ENCODE results near the gene BAHCC1.

Gene BAHCC1

DNA sequence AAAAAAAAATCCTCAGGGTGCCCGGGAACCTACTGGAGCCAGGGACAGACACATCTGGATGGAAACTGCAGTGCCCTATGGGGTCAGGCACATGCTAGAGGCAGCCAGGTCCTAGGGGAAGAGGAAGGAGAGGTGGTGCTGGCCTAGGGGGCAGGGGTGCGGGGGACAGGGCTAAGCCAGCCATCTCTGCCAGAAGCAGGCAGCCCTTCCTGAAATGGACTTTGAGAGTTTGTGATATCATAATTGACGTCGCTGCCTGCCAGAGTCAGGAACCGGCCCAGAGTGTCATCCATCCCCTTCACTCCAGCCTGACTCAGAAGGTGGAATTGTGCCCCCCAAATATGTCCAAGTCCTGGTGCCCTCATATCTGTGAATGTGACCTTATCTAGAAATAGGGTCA lies 25.0 kb upstream of the BAHCC1 start:
- H3K27me3 ChIP-seq (ENCODE audit: insufficient read depth, low read length): peaks cover 14% of the 10 kb centered on the region
- H3K4me3 ChIP-seq (ENCODE audit: low read length): no peak overlapping the region

DNA sequence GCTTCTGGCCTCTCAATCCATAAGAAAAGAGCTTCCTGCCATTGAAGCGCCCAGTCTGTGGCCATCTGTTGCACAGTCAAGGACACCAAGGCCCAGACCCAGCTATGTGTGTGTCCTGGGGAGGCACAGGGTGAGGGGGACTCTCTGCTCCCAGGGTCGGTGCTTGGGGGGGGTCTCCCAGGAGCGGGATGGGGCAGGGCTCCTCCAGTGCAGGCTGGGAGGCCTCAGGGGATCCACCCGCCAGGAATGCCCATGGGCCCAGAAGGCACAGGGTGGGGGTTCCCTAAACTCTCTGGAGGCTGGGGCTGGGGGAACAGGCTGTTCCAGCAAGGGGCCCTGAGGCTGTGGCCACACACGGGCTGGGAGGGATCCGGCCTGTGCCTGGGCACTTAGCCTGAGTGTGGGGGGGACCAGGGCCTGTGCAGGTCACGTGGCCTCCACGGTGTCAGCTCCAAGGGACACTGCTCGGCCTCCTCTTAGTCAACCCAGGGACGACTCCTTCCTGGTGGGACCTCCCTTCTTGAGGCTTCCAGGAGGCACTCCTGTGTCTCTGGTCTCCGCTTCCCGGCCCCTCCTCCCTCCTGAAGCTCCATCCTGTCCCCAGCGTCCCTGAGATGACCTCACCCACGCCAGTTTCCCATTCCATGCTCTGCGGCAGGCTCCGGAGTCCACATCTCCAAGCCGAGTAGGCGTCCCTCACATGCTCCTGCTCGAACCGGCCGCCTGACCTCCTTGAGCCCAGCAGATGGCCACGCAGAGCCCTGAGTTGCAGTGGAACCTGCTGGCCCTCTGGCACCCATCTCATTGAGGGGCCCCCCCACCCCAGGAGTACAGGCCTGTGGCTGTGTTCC lies 23.1 kb upstream of the BAHCC1 start:
- no peak overlapping the region for H3K4me3 ChIP-seq (ENCODE audit: low read length)
- no peak overlapping the region for H3K27ac ChIP-seq (ENCODE audit: low read depth, low read length)
- 75% methylated on average over 22 of the region's 22 CpGs for WGBS
- H3K36me3 ChIP-seq (ENCODE audit: insufficient read depth, low read length): no peaks in the 10 kb centered on the region
- H3K9me3 ChIP-seq (ENCODE audit: insufficient read depth, low read depth, low read length): no peaks in the 10 kb centered on the region
- no peak overlapping the region for H3K9ac ChIP-seq (ENCODE audit: low read depth, low read length)
- H3K27me3 ChIP-seq (ENCODE audit: insufficient read depth, low read length): no peaks in the 10 kb centered on the region
- no peaks in the 10 kb centered on the region for H3K4me1 ChIP-seq (ENCODE audit: insufficient read depth, low read length)

More for the DNA sequence above, 25.0 kb upstream of the BAHCC1 start:
- Histone ChIP-seq H3K9ac (ENCODE audit: low read depth, low read length) (no peak overlapping the region), H3K4me1 (ENCODE audit: insufficient read depth, low read length) (no peaks in the 10 kb centered on the region), H3K9me3 (ENCODE audit: insufficient read depth, low read depth, low read length) (no peaks in the 10 kb centered on the region), H3K27ac (ENCODE audit: low read depth, low read length) (no peak overlapping the region), H3K36me3 (ENCODE audit: insufficient read depth, low read length) (no peaks in the 10 kb centered on the region)
- 94% methylated on average over 5 of the region's 5 CpGs for WGBS

- no peak overlapping the region for H3K9ac ChIP-seq (ENCODE audit: low read depth, low read length)
- no peak overlapping the region for H3K27ac ChIP-seq (ENCODE audit: low read depth, low read length)
- no peaks in the 10 kb centered on the region for H3K9me3 ChIP-seq (ENCODE audit: insufficient read depth, low read depth, low read length)
- no peaks in the 10 kb centered on the region for H3K4me1 ChIP-seq (ENCODE audit: insufficient read depth, low read length)
- WGBS: 91% methylated on average over 24 of the region's 24 CpGs
- H3K36me3 ChIP-seq (ENCODE audit: insufficient read depth, low read length): no peaks in the 10 kb centered on the region
- H3K4me3 ChIP-seq (ENCODE audit: low read length): no peak overlapping the region
- H3K27me3 ChIP-seq (ENCODE audit: insufficient read depth, low read length): no peaks in the 10 kb centered on the region
Measured at GRCh38 chr17:81373536-81374160, 21.6 kb upstream of the BAHCC1 start.

DNA sequence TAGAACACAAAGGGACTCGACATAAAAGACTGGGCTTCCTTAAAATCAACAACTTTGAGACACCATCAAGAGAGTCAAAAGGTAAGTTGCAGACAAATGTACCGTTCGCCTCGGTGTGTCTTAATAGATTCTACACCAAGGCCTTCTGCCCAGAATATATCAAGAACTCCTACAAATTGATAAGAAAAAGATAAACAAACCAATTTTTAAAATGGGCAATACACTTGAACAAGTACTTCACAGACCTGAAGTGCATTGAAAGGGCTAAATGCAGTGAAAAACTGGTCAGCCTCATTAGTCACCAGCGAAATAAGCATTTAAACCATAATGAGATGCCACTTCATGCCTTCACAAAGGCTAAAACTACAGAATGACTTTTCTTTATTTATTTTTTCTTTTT lies 20.4 kb upstream of the BAHCC1 start:
- no peaks in the 10 kb centered on the region for H3K27me3 ChIP-seq (ENCODE audit: insufficient read depth, low read length)
- whole genome bisulfite sequencing: 96% methylated on average over 5 of the region's 5 CpGs

GRCh38 chr17:81376946-81377714 lies 18.1 kb upstream of the BAHCC1 start:
- H3K4me3 ChIP-seq (ENCODE audit: low read length): no peak overlapping the region
- no peaks in the 10 kb centered on the region; the same call in 1 of the 2 replicates for H3K27me3 ChIP-seq (ENCODE audit: insufficient read depth, low read length)
- H3K9me3 ChIP-seq (ENCODE audit: insufficient read depth, low read depth, low read length): no peaks in the 10 kb centered on the region
- WGBS: 92% methylated on average over 19 of the region's 25 CpGs
- H3K27ac ChIP-seq (ENCODE audit: low read depth, low read length): no peak overlapping the region
- H3K4me1 ChIP-seq (ENCODE audit: insufficient read depth, low read length): no peaks in the 10 kb centered on the region
- H3K9ac ChIP-seq (ENCODE audit: low read depth, low read length): no peak overlapping the region
- H3K36me3 ChIP-seq (ENCODE audit: insufficient read depth, low read length): no peaks in the 10 kb centered on the region

More for the DNA sequence above, 20.4 kb upstream of the BAHCC1 start:
- Histone ChIP-seq H3K36me3 (ENCODE audit: insufficient read depth, low read length) (no peaks in the 10 kb centered on the region), H3K4me3 (ENCODE audit: low read length) (no peak overlapping the region), H3K4me1 (ENCODE audit: insufficient read depth, low read length) (no peaks in the 10 kb centered on the region), H3K9me3 (ENCODE audit: insufficient read depth, low read depth, low read length) (no peaks in the 10 kb centered on the region), H3K27ac (ENCODE audit: low read depth, low read length) (no peak overlapping the region), H3K9ac (ENCODE audit: low read depth, low read length) (no peak overlapping the region)

- WGBS: 85% methylated on average over 11 of the region's 11 CpGs
- Histone ChIP-seq H3K27me3 (ENCODE audit: insufficient read depth, low read length) (peaks cover 10% of the 10 kb centered on the region; the same call in 1 of the 2 replicates), H3K27ac (ENCODE audit: low read depth, low read length) (no peak overlapping the region), H3K36me3 (ENCODE audit: insufficient read depth, low read length) (no peaks in the 10 kb centered on the region), H3K9ac (ENCODE audit: low read depth, low read length) (no peak overlapping the region), H3K4me1 (ENCODE audit: insufficient read depth, low read length) (no peaks in the 10 kb centered on the region), H3K4me3 (ENCODE audit: low read length) (no peak overlapping the region), H3K9me3 (ENCODE audit: insufficient read depth, low read depth, low read length) (no peaks in the 10 kb centered on the region)
Measured at GRCh38 chr17:81378941-81379511, 16.2 kb upstream of the BAHCC1 start.

- no peak overlapping the region for H3K9ac ChIP-seq (ENCODE audit: low read depth, low read length)
- no peaks in the 10 kb centered on the region for H3K9me3 ChIP-seq (ENCODE audit: insufficient read depth, low read depth, low read length)
- 84% methylated on average over 16 of the region's 17 CpGs for WGBS
- H3K27me3 ChIP-seq (ENCODE audit: insufficient read depth, low read length): peaks cover 13% of the 10 kb centered on the region; the same call in 1 of the 2 replicates
- no peak overlapping the region for H3K27ac ChIP-seq (ENCODE audit: low read depth, low read length)
- H3K36me3 ChIP-seq (ENCODE audit: insufficient read depth, low read length): no peaks in the 10 kb centered on the region
- no peaks in the 10 kb centered on the region for H3K4me1 ChIP-seq (ENCODE audit: insufficient read depth, low read length)
- no peak overlapping the region for H3K4me3 ChIP-seq (ENCODE audit: low read length)
Measured at GRCh38 chr17:81379523-81379942, 15.7 kb upstream of the BAHCC1 start.

GRCh38 chr17:81380131-81380530 lies 15.1 kb upstream of the BAHCC1 start:
- Histone ChIP-seq H3K27ac (ENCODE audit: low read depth, low read length) (no peak overlapping the region), H3K4me1 (ENCODE audit: insufficient read depth, low read length) (no peaks in the 10 kb centered on the region), H3K9ac (ENCODE audit: low read depth, low read length) (no peak overlapping the region), H3K27me3 (ENCODE audit: insufficient read depth, low read length) (peaks cover 18% of the 10 kb centered on the region), H3K4me3 (ENCODE audit: low read length) (no peak overlapping the region), H3K36me3 (ENCODE audit: insufficient read depth, low read length) (no peaks in the 10 kb centered on the region), H3K9me3 (ENCODE audit: insufficient read depth, low read depth, low read length) (no peaks in the 10 kb centered on the region)
- WGBS: 88% methylated on average over 4 of the region's 6 CpGs

GRCh38 chr17:81380666-81381518 lies 14.4 kb upstream of the BAHCC1 start:
- H3K4me3 ChIP-seq (ENCODE audit: low read length): no peak overlapping the region
- H3K4me1 ChIP-seq (ENCODE audit: insufficient read depth, low read length): no peaks in the 10 kb centered on the region
- H3K9ac ChIP-seq (ENCODE audit: low read depth, low read length): no peak overlapping the region
- peaks cover 26% of the 10 kb centered on the region for H3K27me3 ChIP-seq (ENCODE audit: insufficient read depth, low read length)
- no peak overlapping the region for H3K27ac ChIP-seq (ENCODE audit: low read depth, low read length)
- no peaks in the 10 kb centered on the region for H3K36me3 ChIP-seq (ENCODE audit: insufficient read depth, low read length)
- no peaks in the 10 kb centered on the region for H3K9me3 ChIP-seq (ENCODE audit: insufficient read depth, low read depth, low read length)
- WGBS: 90% methylated on average over 34 of the region's 34 CpGs

Measured in HUES64 (cell line).